ENCODE results near the gene PRM2.

Gene PRM2

DNA sequence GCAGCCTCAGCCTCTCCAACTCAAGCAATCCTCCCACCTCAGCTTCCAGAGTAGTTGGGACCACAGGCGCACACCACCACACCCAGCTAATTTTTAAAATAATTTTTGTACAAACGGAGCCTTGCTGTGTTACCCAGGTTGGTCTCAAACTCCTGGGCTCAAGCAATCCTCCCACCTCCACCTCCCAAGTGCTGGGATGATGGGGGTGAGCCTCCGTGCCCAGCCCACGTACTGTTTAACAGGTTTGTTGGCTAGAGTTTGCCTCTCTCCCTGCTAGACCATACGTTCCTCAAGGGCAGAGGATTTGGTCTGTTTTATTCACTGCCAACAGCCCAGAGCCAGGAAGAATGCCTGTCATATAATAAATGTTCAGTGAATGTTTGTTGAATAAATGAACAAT, 46.8 kb downstream of the PRM2 start:
- TF ChIP-seq ZFHX2 (tag by site-specific recombination; conservative IDR thresholded peaks at IDR 0.05) (peak; percentile 57), GLI2 (tag by site-specific recombination; IDR thresholded peaks at IDR 0.05; ENCODE audit: borderline replicate concordance, low read depth) (no peak), EGR2 (tag by site-specific recombination; IDR thresholded peaks at IDR 0.05; ENCODE audit: low read depth) (peak; percentile 58; the same call in 1 of the 2 replicates)
- no peaks in the 10 kb centered on the region for H3K4me1 ChIP-seq (ENCODE audit: control insufficient read depth, insufficient read depth, low read length)
- no peak overlapping the region for H3K27ac ChIP-seq (ENCODE audit: extremely low read depth, low read depth, low read length)
- no peaks in the 10 kb centered on the region for H3K9me3 ChIP-seq (ENCODE audit: control insufficient read depth, insufficient read depth, low read depth, low read length)
- no peak overlapping the region for H3K4me3 ChIP-seq (ENCODE audit: low read depth, low read length)
- ChIA-PET CTCF (interaction anchor here (0.6 kb wide), 1 partner anchor 52 kb away, joined by 3 read pairs; no protein-coding TSS in a partner anchor), POLR2A (interaction anchor here (1.1 kb wide), 1 partner anchor 26 kb away, joined by 3 read pairs; no protein-coding TSS in a partner anchor)
- no peaks in the 10 kb centered on the region for H3K36me3 ChIP-seq (ENCODE audit: control insufficient read depth in 2 of 2, insufficient read depth in 1 of 2, low read length in 2 of 2)

DNA sequence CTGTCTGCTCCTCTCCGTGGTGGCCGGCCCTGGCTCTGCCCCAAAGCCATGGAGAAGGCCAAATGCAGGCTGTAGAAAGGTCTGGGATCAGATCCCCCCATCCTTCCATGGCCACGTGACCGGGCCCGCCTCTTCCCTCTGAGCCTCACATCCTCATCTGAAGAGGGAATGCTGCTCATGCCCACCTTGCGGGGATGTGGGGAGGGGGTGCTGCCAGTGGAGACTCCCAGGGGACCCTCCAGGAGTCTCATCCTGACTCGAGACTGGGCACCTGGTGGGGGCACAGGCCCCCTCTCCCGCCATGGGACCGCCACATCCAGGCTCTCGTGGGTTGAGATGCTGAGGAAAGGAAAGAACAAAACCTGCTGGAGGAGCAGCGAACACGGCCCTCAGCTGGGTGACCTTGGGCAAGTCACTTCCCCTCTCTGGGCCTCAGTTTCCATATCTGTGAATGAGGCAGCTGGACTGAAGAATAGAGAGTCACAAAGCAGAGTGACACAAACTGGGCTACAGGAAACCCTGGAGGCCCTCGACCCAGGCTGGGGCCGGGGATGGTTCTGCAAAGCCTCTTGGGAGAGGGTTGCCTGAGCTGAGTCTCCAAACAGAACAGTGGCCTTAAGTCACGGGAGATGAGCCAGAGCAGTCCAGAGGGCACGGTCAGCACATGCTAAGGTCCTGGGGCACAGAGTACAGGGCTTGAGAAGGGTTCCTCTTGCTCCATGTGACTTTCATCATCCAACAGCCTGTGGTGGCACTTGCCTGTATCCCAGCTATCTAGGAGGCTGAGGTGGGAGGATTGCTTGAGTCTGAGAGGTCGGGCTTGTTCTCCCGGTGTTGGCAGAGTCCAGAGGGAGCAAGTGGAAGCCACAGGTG, 50.4 kb downstream of the PRM2 start:
- no peak overlapping the region for H3K27ac ChIP-seq (ENCODE audit: extremely low read depth, low read depth, low read length)
- no peak overlapping the region for H3K4me3 ChIP-seq (ENCODE audit: low read depth, low read length)
- no peaks in the 10 kb centered on the region for H3K4me1 ChIP-seq (ENCODE audit: control insufficient read depth, insufficient read depth, low read length)
- no peaks in the 10 kb centered on the region for H3K36me3 ChIP-seq (ENCODE audit: control insufficient read depth in 2 of 2, insufficient read depth in 1 of 2, low read length in 2 of 2)
- ChIA-PET CTCF (interaction anchor here (0.6 to 0.7 kb wide), 2 partner anchors 147 to 180 kb away, joined by 3 to 4 read pairs; no protein-coding TSS in a partner anchor), POLR2A (no interaction called here)
- H3K9me3 ChIP-seq (ENCODE audit: control insufficient read depth, insufficient read depth, low read depth, low read length): no peaks in the 10 kb centered on the region
- TF ChIP-seq SCRT1 (tag by site-specific recombination; IDR thresholded peaks at IDR 0.05; ENCODE audit: borderline replicate concordance) (0 out of 2 replicates have a peak, but pooled peaks have one; percentile 12), ZNF473 (tag by site-specific recombination; IDR thresholded peaks at IDR 0.05) (no peak), SCRT2 (tag by site-specific recombination; IDR thresholded peaks at IDR 0.05) (0 out of 2 replicates have a peak, but pooled peaks have one; percentile 24), ZNF623 (tag by site-specific recombination; IDR thresholded peaks at IDR 0.05) (peak; percentile 88)

All from HEK293 (cell line).